Amniotic epithelial cell (primary cell): ENCODE measurements around the gene SGSM2.

ENCODE experiments used
- DNase-seq: peaks from one replicate; pipeline ENCODE4 v3.0.0-alpha.2; 2010; ENCODE audit warnings: low read depth

The SGSM2 gene

GRCh38 chr17:2427215-2427614, 89.9 kb downstream of the SGSM2 start:
- DNase-seq: no peak

- DNase-seq: no peak
Measured at GRCh38 chr17:2427910-2428309, 90.6 kb downstream of the SGSM2 start.
